Measurements from ENCODE around the gene DNM3.

The DNM3 gene

GRCh38 chr1:172399756-172400721 is 558.7 kb downstream of the DNM3 start:
- DNase-seq (ENCODE audit: low read depth): no peak
- no peak overlapping the region for H3K4me3 ChIP-seq (replicated peaks; ENCODE audit: low read depth, low read length)
- TF ChIP-seq CTCF (IDR thresholded peaks at IDR 0.05; ENCODE audit: low read length, missing control alignments): no peak

GRCh38 chr1:172400722-172401105 is 559.4 kb downstream of the DNM3 start:
- no peak for TF ChIP-seq CTCF (IDR thresholded peaks at IDR 0.05; ENCODE audit: low read length, missing control alignments)
- H3K4me3 ChIP-seq (replicated peaks; ENCODE audit: low read depth, low read length): no peak overlapping the region
- DNase-seq (ENCODE audit: low read depth): no peak

GRCh38 chr1:172401477-172401876 is 560.2 kb downstream of the DNM3 start:
- H3K4me3 ChIP-seq (replicated peaks; ENCODE audit: low read depth, low read length): no peak overlapping the region
- TF ChIP-seq CTCF (IDR thresholded peaks at IDR 0.05; ENCODE audit: low read length, missing control alignments): no peak
- no peak for DNase-seq (ENCODE audit: low read depth)

GRCh38 chr1:172401892-172402291 is 560.6 kb downstream of the DNM3 start:
- H3K4me3 ChIP-seq (replicated peaks; ENCODE audit: low read depth, low read length): no peak overlapping the region
- peak; percentile 29 for TF ChIP-seq CTCF (IDR thresholded peaks at IDR 0.05; ENCODE audit: low read length, missing control alignments)
- DNase-seq (ENCODE audit: low read depth): no peak

- H3K4me3 ChIP-seq (replicated peaks; ENCODE audit: low read depth, low read length): no peak overlapping the region
- TF ChIP-seq CTCF (IDR thresholded peaks at IDR 0.05; ENCODE audit: low read length, missing control alignments): no peak
- no peak for DNase-seq (ENCODE audit: low read depth)
Measured at GRCh38 chr1:172402878-172403569, 561.7 kb downstream of the DNM3 start.

GRCh38 chr1:172404121-172404520 is 562.8 kb downstream of the DNM3 start:
- no peak for DNase-seq (ENCODE audit: low read depth)
- TF ChIP-seq CTCF (IDR thresholded peaks at IDR 0.05; ENCODE audit: low read length, missing control alignments): no peak
- no peak overlapping the region for H3K4me3 ChIP-seq (replicated peaks; ENCODE audit: low read depth, low read length)
